ENCODE results near the gene H6PD.

Gene H6PD

GRCh38 chr1:9305216-9305615, 70.6 kb downstream of the H6PD start:
- TF ChIP-seq, protein P1, sequence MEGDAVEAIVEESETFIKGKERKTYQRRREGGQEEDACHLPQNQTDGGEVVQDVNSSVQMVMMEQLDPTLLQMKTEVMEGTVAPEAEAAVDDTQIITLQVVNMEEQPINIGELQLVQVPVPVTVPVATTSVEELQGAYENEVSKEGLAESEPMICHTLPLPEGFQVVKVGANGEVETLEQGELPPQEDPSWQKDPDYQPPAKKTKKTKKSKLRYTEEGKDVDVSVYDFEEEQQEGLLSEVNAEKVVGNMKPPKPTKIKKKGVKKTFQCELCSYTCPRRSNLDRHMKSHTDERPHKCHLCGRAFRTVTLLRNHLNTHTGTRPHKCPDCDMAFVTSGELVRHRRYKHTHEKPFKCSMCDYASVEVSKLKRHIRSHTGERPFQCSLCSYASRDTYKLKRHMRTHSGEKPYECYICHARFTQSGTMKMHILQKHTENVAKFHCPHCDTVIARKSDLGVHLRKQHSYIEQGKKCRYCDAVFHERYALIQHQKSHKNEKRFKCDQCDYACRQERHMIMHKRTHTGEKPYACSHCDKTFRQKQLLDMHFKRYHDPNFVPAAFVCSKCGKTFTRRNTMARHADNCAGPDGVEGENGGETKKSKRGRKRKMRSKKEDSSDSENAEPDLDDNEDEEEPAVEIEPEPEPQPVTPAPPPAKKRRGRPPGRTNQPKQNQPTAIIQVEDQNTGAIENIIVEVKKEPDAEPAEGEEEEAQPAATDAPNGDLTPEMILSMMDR (IDR thresholded peaks at IDR 0.05): no peak
- DNase-seq (ENCODE audit: low spot score): no peak
- peak overlapping the region in 1 of 2 donors; percentile 20 for H3K27ac ChIP-seq
- no peak overlapping the region for H3K4me3 ChIP-seq

- H3K4me3 ChIP-seq: peak overlapping the region; percentile 1
- DNase-seq (ENCODE audit: low spot score): no peak
- H3K27ac ChIP-seq: peak overlapping the region in 1 of 2 donors; percentile 20
- TF ChIP-seq, protein P1 (IDR thresholded peaks at IDR 0.05): no peak
These were observed 71.4 kb downstream of the H6PD start for GRCh38 chr1:9306006-9306405.

GRCh38 chr1:9307303-9307702, 72.7 kb downstream of the H6PD start:
- no peak for DNase-seq (ENCODE audit: low spot score)
- Histone ChIP-seq H3K4me3 (no peak overlapping the region), H3K27ac (peak overlapping the region in 1 of 2 donors; percentile 34)
- TF ChIP-seq, protein P1 (IDR thresholded peaks at IDR 0.05): no peak

DNA sequence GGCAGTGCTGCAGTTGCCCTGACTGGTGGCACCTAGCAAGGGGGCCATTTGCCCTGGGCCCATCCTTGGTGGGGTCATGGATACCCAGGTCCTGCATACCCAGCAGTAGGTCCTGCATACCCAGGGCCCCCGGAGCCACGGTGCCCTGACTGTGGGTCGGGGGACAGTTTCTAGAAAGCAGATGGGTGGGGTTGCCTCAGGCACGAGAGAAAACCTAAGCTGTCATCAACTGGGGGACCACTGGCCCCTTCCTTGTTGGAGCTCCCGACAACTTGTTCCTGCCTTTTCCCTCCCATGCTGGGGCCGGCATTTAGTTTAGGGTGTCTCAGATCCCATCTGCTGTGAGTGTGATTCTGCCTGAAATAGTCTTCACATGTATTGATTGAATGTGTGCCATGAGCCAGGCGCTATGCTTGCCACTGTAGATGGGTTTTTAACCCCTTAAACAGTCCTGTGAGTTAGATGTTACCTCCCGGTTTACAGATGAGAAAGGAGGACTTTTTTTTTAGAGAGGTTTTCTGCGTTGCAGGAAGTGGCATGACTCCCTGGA, 73.7 kb downstream of the H6PD start:
- Histone ChIP-seq H3K27ac (peak overlapping the region; percentile 34 to 37), H3K4me3 (no peak overlapping the region)
- no peak for DNase-seq (ENCODE audit: low spot score)
- TF ChIP-seq, protein P1 (IDR thresholded peaks at IDR 0.05): no peak

DNA sequence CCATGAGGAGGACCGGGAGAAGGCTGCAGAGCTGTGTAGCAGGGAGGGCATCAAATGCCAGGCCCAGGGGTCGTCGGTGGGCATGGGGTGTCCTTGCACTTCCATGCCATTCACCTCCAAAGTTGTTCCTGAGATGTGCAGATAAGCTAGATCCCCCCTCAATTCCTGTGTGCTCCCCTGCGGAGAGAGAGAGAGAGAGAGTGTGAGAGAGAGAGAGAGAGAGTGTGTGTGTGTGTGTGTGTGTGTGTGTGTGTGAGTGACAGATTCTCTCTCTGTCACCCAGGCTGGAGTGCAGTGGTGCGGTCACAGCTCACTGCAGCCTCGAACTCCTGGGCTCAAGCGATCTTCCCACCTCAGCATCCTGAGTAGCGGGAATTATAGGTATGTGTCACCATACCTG, 74.5 kb downstream of the H6PD start:
- no peak for DNase-seq (ENCODE audit: low spot score)
- Histone ChIP-seq H3K27ac (no peak overlapping the region), H3K4me3 (no peak overlapping the region)
- TF ChIP-seq, protein P1 (IDR thresholded peaks at IDR 0.05): no peak

DNA sequence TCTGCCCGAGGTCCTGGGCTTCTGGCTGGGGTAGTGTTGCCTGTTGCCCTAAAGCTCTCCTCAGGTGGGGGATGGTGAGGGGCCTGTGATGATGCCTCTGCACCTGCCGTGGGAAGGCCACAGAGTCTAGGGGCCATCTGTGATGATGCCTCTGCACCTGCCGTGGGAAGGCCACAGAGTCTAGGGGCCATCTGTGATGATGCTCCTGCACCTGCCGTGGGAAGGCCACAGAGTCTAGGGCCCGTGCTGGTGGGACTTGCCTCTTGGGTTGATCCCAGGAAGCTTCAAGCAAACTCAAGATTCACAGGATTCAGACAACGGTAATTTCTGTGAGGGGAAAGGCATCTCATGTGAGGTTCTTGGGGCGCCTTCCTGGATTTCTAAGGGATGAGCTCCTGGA, 75.4 kb downstream of the H6PD start:
- no peak for DNase-seq (ENCODE audit: low spot score)
- H3K4me3 ChIP-seq: no peak overlapping the region
- H3K27ac ChIP-seq: peak overlapping the region in 1 of 2 donors; percentile 13
- TF ChIP-seq, protein P1 (IDR thresholded peaks at IDR 0.05): no peak

DNA sequence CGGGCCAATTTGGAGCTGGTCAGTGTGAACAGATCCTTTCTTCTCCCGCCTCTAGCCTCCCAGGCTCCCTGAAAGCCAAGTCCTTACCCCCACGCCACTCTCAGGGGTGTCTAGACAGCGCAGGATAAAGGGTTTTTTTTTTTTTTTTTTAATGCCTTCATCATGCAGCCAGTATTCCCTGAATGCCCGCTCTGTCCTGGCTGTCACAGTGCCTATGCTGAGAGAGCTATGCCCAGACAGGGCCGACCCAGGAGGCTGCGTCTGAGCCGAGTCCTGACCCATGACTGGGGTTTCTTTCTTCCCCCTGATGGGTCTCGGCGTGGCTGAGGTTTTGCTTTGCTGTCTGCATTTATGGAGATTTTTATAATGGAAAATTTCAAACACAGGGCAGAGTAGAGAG, 76.5 kb downstream of the H6PD start:
- DNase-seq (ENCODE audit: low spot score): no peak
- Histone ChIP-seq H3K27ac (peak overlapping the region; percentile 22 to 63), H3K4me3 (peak overlapping the region; percentile 33)
- TF ChIP-seq, protein P1 (IDR thresholded peaks at IDR 0.05): no peak
